CD4-positive, alpha-beta memory T cell (primary cell): ENCODE results near the gene KLHL35. TPM values are rescaled to one million over a fixed set of nuclear protein-coding genes. Genes with fewer than 3 reads are reported as not detected.

Experiments
- CTCF ChIA-PET: fragments of 350-600 bp; sonication (Branson Sonifier 250); formaldehyde crosslinking; loops from one replicate; lab custom pipeline; 2021; ENCODE audit warnings: inconsistent platforms; ENCODE audit not compliant: partially characterized antibody; lab: Charles Lee
- POLR2A ChIA-PET: fragments of 350-600 bp; sonication (Branson Sonifier 250); formaldehyde crosslinking; loops from one replicate; lab custom pipeline; 2021; ENCODE audit not compliant: partially characterized antibody; lab: Charles Lee
- DNase-seq, 5 donors: peaks; one replicate each; pipeline versions ENCODE4 v3.0.0 to v3.0.0-alpha.2; 2020 to 2022; ENCODE audit warnings: mixed read lengths in 1 of 5
- H3K27ac ChIP-seq: one replicate; pipeline ENCODE4 v1.7.0; 2013; ENCODE audit warnings: low read depth, low read length
- H3K27me3 ChIP-seq: 2 replicates; pipeline ENCODE4 v1.7.0; 2013; ENCODE audit warnings: mild to moderate bottlenecking, low read length, moderate library complexity; ENCODE audit not compliant: insufficient read depth
- H3K36me3 ChIP-seq: 2 replicates; pipeline ENCODE4 v1.7.0; 2013; ENCODE audit warnings: mild to moderate bottlenecking, low read length, moderate library complexity; ENCODE audit not compliant: insufficient read depth
- H3K4me1 ChIP-seq: 2 replicates; pipeline ENCODE4 v1.7.0; 2013; ENCODE audit warnings: mild to moderate bottlenecking, low read length, moderate library complexity; ENCODE audit not compliant: insufficient read depth
- H3K4me3 ChIP-seq, 2 donors: one replicate each; pipeline ENCODE4 v1.7.0; 2013; ENCODE audit warnings: low read length in 2 of 2, mild to moderate bottlenecking in 1 of 2
- H3K9me3 ChIP-seq, 2 donors: one replicate each; pipeline ENCODE4 v1.7.0; 2013; ENCODE audit warnings: low read length in 2 of 2, control low read depth in 1 of 2; ENCODE audit not compliant: control insufficient read depth in 1 of 2
- H3K27ac Mint-ChIP-seq, 7 donors: one replicate each; pipeline ENCODE4 v1.8.0; 2020 to 2021; ENCODE audit warnings: mixed read lengths in 7 of 7, mild to moderate bottlenecking in 6 of 7, inconsistent platforms in 3 of 7, moderate library complexity in 3 of 7
- H3K27me3 Mint-ChIP-seq, 2 donors: one replicate each; pipeline ENCODE4 v1.8.0; 2020 to 2021; ENCODE audit warnings: mixed read lengths in 2 of 2
- H3K36me3 Mint-ChIP-seq, 2 donors: one replicate each; pipeline ENCODE4 v1.8.0; 2020 to 2021; ENCODE audit warnings: mixed read lengths in 2 of 2, inconsistent platforms in 1 of 2, mild to moderate bottlenecking in 1 of 2
- H3K4me1 Mint-ChIP-seq, 4 donors: one replicate each; pipeline ENCODE4 v1.8.0; 2020 to 2021; ENCODE audit warnings: mixed read lengths in 4 of 4, mild to moderate bottlenecking in 1 of 4
- H3K4me3 Mint-ChIP-seq, 8 donors: one replicate each; pipeline ENCODE4 v1.8.0; 2020 to 2021; ENCODE audit warnings: mixed read lengths in 8 of 8, mild to moderate bottlenecking in 7 of 8, moderate library complexity in 6 of 8, inconsistent platforms in 3 of 8
- H3K9me3 Mint-ChIP-seq, 8 donors: one replicate each; pipeline ENCODE4 v1.8.0; 2020 to 2021; ENCODE audit warnings: mixed read lengths in 8 of 8, mild to moderate bottlenecking in 5 of 8, inconsistent platforms in 3 of 8, moderate library complexity in 1 of 8
- intact Hi-C: fragments of 100-400 bp; cut with micrococcal nuclease; formaldehyde crosslinking; loops from one replicate; pipeline ENCODE4 v1.15.1; 2023
- polyA plus RNA-seq, 2 donors: library from polyadenylated mRNA; unstranded; fragments of 300-500 nt; fragmentation: Illumina TruSeq; gene quantifications; one replicate each; pipeline ENCODE4 v1.2.3, GENCODE V29; 2021
- total RNA-seq, 2 experiments: library from RNA; stranded (reverse); gene quantifications; one replicate each; pipeline ENCODE4 v1.2.3, GENCODE V29; 2021

KLHL35 gene
- total and polyA plus RNA-seq, 4 experiments from 2014 or later, result 0.93 to 1.5 (median 1.3) TPM

DNA sequence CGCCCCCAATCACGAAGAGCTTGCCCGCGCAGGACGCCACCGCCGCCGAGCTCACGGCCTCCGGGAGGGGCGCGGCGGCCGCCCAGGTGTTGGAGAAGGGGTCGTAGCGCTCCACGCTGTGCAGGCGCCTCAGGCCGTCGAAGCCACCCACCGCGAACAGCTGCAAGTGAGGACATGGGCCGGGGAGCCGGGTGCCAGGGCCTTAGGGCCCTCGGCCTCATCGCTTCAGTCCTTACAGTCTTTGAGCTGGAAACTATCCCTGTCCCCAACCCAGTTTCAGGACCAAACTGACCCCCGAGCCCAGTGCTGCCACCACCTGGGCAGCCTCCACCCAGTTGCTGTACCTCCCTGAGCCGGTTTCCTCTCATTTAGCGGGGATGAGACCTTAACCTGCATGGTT is 7.6 kb downstream of the KLHL35 start:
- H3K9me3 Mint-ChIP-seq, result peaks cover 0 to 5% (median 0%) of the 10 kb centered on the region in 8 donors
- peaks cover 5 to 20% (median 13%) of the 10 kb centered on the region in 4 donors for H3K4me1 Mint-ChIP-seq
- H3K4me1 ChIP-seq, result peaks cover 16% of the 10 kb centered on the region
- DNase-seq, result no peak
- ChIA-PET CTCF (interaction anchor here (0.7 to 7.7 kb wide), 8 partner anchors 11 to 155 kb away, joined by 3 to 29 read pairs (median 5); partner anchors contain the start of gene GDPD5), POLR2A (no interaction called here)
- no peak overlapping the region for H3K27ac Mint-ChIP-seq
- no peak overlapping the region for H3K27ac ChIP-seq
- no peaks in the 10 kb centered on the region for H3K9me3 ChIP-seq
- intact Hi-C loops, result no loop called here
- H3K27me3 Mint-ChIP-seq, result peaks cover 0 to 5% of the 10 kb centered on the region in 2 donors
- no peak overlapping the region for H3K4me3 ChIP-seq
- H3K36me3 ChIP-seq, result no peaks in the 10 kb centered on the region
- peaks cover 4 to 11% of the 10 kb centered on the region in 2 donors for H3K36me3 Mint-ChIP-seq
- H3K4me3 Mint-ChIP-seq, result no peak overlapping the region
- no peaks in the 10 kb centered on the region for H3K27me3 ChIP-seq

DNA sequence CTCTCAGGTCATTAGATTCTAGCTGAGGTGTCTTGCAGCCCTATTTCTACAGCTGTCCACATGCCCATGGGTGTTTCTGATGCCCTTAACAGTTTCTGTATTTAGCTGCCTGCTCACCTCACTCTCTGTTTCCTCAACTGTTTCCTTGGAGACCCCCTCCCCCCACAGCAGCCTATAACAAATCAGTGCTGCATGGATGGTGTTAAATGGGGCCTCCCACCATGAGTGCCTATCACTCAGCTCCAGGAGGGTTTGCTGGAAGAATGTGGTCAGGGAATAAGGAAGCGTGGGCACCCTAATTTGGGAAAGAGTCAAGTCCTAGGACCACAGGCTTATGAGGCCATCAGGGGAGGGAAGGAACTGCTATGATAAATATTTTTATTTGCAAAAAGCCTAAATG is 8.6 kb downstream of the KLHL35 start:
- Histone ChIP-seq H3K4me3 (no peak overlapping the region), H3K9me3 (no peaks in the 10 kb centered on the region), H3K36me3 (no peaks in the 10 kb centered on the region), H3K27me3 (no peaks in the 10 kb centered on the region), H3K27ac (no peak overlapping the region), H3K4me1 (peaks cover 9% of the 10 kb centered on the region)
- H3K9me3 Mint-ChIP-seq, result peaks cover 0 to 4% (median 0%) of the 10 kb centered on the region in 8 donors
- ChIA-PET POLR2A (no interaction called here), CTCF (interaction anchor here (1.3 to 7.7 kb wide), 3 partner anchors 10 to 110 kb away, joined by 3 to 29 read pairs (median 10); no protein-coding TSS in a partner anchor)
- H3K4me3 Mint-ChIP-seq, result peak overlapping the region in 1 of 8 donors; percentile 1
- peaks cover 4 to 11% of the 10 kb centered on the region in 2 donors for H3K36me3 Mint-ChIP-seq
- H3K4me1 Mint-ChIP-seq, result peaks cover 3 to 18% (median 11%) of the 10 kb centered on the region in 4 donors
- peak overlapping the region in 3 of 7 donors; percentile 11 to 30 (median 23) for H3K27ac Mint-ChIP-seq
- intact Hi-C loops, result no loop called here
- no peak for DNase-seq
- H3K27me3 Mint-ChIP-seq, result peaks cover 0 to 5% of the 10 kb centered on the region in 2 donors

DNA sequence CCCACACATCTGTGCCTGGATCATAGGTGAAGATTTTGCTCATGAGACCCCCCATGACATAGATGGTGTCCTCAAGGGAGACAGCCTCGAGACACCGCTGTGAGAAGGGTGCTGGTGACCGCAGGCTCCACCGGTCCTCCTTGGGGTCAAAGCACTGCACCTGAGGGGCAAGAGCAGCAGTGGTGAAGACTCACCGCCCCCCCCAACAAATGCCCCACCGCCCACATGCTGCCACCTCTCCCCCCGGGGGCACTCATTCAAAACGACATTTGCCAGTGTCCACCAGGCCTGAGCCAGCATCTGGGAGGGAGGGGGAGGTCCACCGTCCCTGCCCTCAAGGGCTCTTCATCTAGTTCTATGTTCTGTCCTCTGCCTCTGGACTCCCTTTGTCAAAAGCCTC is 9.3 kb downstream of the KLHL35 start:
- no peak for DNase-seq
- H3K36me3 Mint-ChIP-seq, result peaks cover 4 to 11% of the 10 kb centered on the region in 2 donors
- no peaks in the 10 kb centered on the region for H3K9me3 Mint-ChIP-seq
- Histone ChIP-seq H3K9me3 (no peaks in the 10 kb centered on the region), H3K4me3 (no peak overlapping the region), H3K27me3 (no peaks in the 10 kb centered on the region), H3K4me1 (peaks cover 3% of the 10 kb centered on the region), H3K27ac (no peak overlapping the region), H3K36me3 (no peaks in the 10 kb centered on the region)
- CTCF ChIA-PET, result interaction anchor here (1.1 to 7.7 kb wide), 2 partner anchors 16 to 20 kb away, joined by 4 to 29 read pairs; no protein-coding TSS in a partner anchor
- H3K4me1 Mint-ChIP-seq, result peaks cover 0 to 11% (median 6%) of the 10 kb centered on the region in 4 donors
- H3K27me3 Mint-ChIP-seq, result peaks cover 0 to 2% of the 10 kb centered on the region in 2 donors
- H3K4me3 Mint-ChIP-seq, result no peak overlapping the region
- POLR2A ChIA-PET, result interaction anchor here (0.9 kb wide), 1 partner anchor 23 kb away, joined by 4 read pairs; no protein-coding TSS in a partner anchor
- intact Hi-C loops, result no loop called here
- peak overlapping the region in 1 of 7 donors; percentile 8 for H3K27ac Mint-ChIP-seq

DNA sequence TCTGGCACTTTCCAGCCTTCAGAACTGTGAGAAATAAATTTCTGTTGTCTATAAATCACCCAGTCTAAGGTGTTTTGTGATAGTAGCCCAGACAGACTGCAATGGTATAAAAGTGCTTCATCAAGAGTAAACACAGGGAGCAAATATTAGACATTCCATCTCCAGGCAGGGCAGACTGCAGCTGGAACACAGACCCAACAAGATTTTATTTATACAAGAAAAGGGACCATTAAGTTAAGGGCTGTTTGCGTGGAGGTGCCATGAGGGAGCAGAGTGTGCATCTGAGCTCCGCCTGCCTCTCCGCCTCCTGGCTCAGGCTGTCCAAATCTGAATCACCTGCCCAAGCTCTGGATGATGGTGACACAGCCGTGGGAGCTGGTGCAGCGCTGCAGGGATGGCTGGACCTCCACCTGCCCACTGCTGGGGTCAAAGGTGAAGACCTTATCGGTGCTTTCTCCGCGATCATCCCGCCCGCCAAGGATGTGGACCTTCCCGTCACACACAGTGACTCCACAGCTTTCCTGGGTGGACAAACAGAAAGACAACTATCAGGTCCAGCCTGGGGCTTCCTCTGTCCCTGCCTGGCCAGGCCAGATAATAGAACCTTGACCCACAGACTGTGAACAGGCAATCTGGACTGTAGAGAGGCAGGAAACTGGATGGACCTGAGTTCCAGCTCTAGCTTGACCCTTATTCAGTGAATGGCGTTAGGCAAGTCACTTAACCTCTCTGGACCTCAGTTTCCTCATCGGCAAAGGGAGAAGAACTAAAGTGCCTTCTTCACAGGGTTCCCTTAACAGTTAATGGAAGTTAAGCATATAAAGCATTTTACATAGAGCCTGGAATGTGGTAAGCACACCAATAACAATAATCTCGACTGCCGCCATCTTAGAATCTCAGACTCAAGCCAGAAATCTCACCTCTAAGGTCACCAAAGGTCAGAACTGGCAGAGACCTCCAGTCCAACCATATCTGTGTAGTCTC is 10.5 kb downstream of the KLHL35 start:
- Mint-ChIP-seq H3K27ac (peak overlapping the region in 3 of 7 donors; percentile 16 to 57 (median 48)), H3K36me3 (peaks cover 4 to 11% of the 10 kb centered on the region in 2 donors), H3K9me3 (no peaks in the 10 kb centered on the region), H3K4me3 (no peak overlapping the region), H3K4me1 (peaks cover 0 to 1% (median 0%) of the 10 kb centered on the region in 4 donors), H3K27me3 (no peaks in the 10 kb centered on the region)
- no peak overlapping the region for H3K4me3 ChIP-seq
- no peak for DNase-seq
- ChIA-PET CTCF (interaction anchor here (1.1 to 7.7 kb wide), 2 partner anchors 15 to 21 kb away, joined by 4 to 29 read pairs; no protein-coding TSS in a partner anchor), POLR2A (interaction anchor here (0.9 kb wide), 1 partner anchor 22 kb away, joined by 4 read pairs; no protein-coding TSS in a partner anchor)
- intact Hi-C loops, result no loop called here
- no peaks in the 10 kb centered on the region for H3K27me3 ChIP-seq
- no peaks in the 10 kb centered on the region for H3K36me3 ChIP-seq
- H3K9me3 ChIP-seq, result no peaks in the 10 kb centered on the region
- H3K27ac ChIP-seq, result no peak overlapping the region
- no peaks in the 10 kb centered on the region for H3K4me1 ChIP-seq

DNA sequence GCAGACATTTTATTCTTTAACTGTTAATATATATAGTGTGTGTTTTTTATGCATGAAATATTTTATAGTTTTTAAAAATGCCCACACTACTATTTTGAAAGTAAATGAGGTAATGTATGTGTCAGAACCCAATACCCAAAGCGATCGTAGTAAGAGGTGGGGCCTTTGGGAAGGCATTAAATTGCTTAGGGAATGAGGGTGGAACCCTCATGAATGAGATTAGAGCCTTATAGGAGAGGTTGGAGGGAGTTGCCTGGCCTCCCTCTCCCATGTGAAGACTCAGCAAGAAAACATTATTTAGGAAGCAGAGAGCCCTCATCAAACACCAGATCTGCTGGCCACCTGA is 11.1 kb downstream of the KLHL35 start:
- H3K27ac ChIP-seq, result no peak overlapping the region
- no peak overlapping the region for H3K4me3 Mint-ChIP-seq
- H3K4me1 Mint-ChIP-seq, result peaks cover 0 to 1% (median under 1%) of the 10 kb centered on the region in 4 donors
- H3K36me3 ChIP-seq, result no peaks in the 10 kb centered on the region
- CTCF ChIA-PET, result no interaction called here
- no peak overlapping the region for H3K4me3 ChIP-seq
- H3K9me3 Mint-ChIP-seq, result no peaks in the 10 kb centered on the region
- H3K9me3 ChIP-seq, result no peaks in the 10 kb centered on the region
- POLR2A ChIA-PET, result no interaction called here
- H3K4me1 ChIP-seq, result no peaks in the 10 kb centered on the region
- intact Hi-C loops, result no loop called here
- DNase-seq, result no peak
- H3K27me3 Mint-ChIP-seq, result no peaks in the 10 kb centered on the region
- peak overlapping the region in 2 of 7 donors; percentile 16 to 37 for H3K27ac Mint-ChIP-seq
- no peaks in the 10 kb centered on the region for H3K27me3 ChIP-seq
- H3K36me3 Mint-ChIP-seq, result peaks cover 6 to 12% of the 10 kb centered on the region in 2 donors

DNA sequence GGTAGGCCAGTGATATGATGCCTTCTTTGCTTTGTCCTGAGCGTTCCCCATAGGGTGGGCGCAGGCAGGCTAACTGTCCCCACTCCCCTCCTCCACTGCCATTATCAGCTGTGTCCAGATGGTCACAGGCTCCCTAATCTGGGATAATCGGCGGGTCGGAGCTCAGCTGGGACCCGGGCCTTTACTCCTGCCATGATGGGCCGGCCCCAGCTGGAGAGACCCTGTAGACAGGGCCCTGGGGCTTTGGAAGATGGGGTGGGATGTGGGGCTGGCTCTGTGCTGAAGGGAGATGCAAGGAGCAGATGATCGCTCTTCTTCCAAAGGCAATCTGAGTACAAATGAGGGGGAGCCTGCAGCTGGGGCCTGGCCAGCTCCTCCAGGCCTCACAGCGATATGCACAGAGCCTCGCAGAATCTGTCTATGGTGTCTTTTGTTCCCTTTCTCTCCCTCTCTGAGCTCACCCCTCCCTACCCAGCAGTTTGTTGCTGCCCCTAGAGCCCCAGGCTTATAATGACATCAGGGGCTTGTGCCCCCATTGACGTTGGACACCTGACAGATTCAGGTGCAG is 11.9 kb downstream of the KLHL35 start:
- Histone ChIP-seq H3K27ac (no peak overlapping the region), H3K4me3 (no peak overlapping the region), H3K36me3 (no peaks in the 10 kb centered on the region), H3K4me1 (no peaks in the 10 kb centered on the region), H3K9me3 (no peaks in the 10 kb centered on the region), H3K27me3 (no peaks in the 10 kb centered on the region)
- H3K4me1 Mint-ChIP-seq, result peaks cover 0 to 3% (median under 1%) of the 10 kb centered on the region in 4 donors
- peak overlapping the region in 2 of 7 donors; percentile 19 to 32 for H3K27ac Mint-ChIP-seq
- H3K36me3 Mint-ChIP-seq, result peaks cover 8 to 16% of the 10 kb centered on the region in 2 donors
- ChIA-PET POLR2A (interaction anchor here (0.8 kb wide), 1 partner anchor 105 kb away, joined by 3 read pairs; the partner anchor contains the start of gene GDPD5), CTCF (no interaction called here)
- H3K9me3 Mint-ChIP-seq, result no peaks in the 10 kb centered on the region
- no peak for DNase-seq
- no peaks in the 10 kb centered on the region for H3K27me3 Mint-ChIP-seq
- H3K4me3 Mint-ChIP-seq, result no peak overlapping the region
- intact Hi-C loops, result no loop called here
